Activated CD8-positive, alpha-beta T cell treated with anti-CD3 and anti-CD28 coated beads, Interleukin-2, amount 10 ng/mL, durations not matched to agents 7 days and 5 days (primary cell): ENCODE data around the gene MYBBP1A. TPM values are rescaled to one million over a fixed set of nuclear protein-coding genes. Genes with fewer than 3 reads are reported as not detected.

ENCODE experiments used
- ATAC-seq: fragments of 150-1000 bp; cut with Tn5 transposase; one replicate; pipeline ENCODE4 v1.10.0; 2021; ENCODE audit warnings: moderate library complexity
- CTCF ChIA-PET: fragments of 350-600 bp; sonication (Branson Sonifier 250); formaldehyde crosslinking; loops from one replicate; lab custom pipeline; 2021; ENCODE audit warnings: antibody characterized with exemption; lab: Charles Lee
- POLR2A ChIA-PET: fragments of 350-600 bp; sonication (Branson Sonifier 250); formaldehyde crosslinking; loops from one replicate; lab custom pipeline; 2021; ENCODE audit warnings: antibody characterized with exemption; lab: Charles Lee
- DNase-seq: peaks from one replicate; pipeline ENCODE4 v3.0.0-alpha.2; 2020
- H3K27ac Mint-ChIP-seq: one replicate; pipeline ENCODE4 v1.8.0; 2021; ENCODE audit warnings: mild to moderate bottlenecking, mixed read lengths
- H3K27me3 Mint-ChIP-seq: one replicate; pipeline ENCODE4 v1.8.0; 2021; ENCODE audit warnings: low read depth, mixed read lengths
- H3K36me3 Mint-ChIP-seq: one replicate; pipeline ENCODE4 v1.8.0; 2021; ENCODE audit warnings: low read depth, mixed read lengths
- H3K4me1 Mint-ChIP-seq: one replicate; pipeline ENCODE4 v1.8.0; 2021; ENCODE audit warnings: low read depth, mixed read lengths
- H3K4me3 Mint-ChIP-seq: one replicate; pipeline ENCODE4 v1.8.0; 2021; ENCODE audit warnings: mild to moderate bottlenecking, mixed read lengths
- H3K9me3 Mint-ChIP-seq: one replicate; pipeline ENCODE4 v1.8.0; 2022; ENCODE audit warnings: mixed read lengths; ENCODE audit not compliant: insufficient read depth
- total RNA-seq, 2 experiments: library from RNA; stranded (reverse); gene quantifications; one replicate each; pipeline ENCODE4 v1.2.3, GENCODE V29; 2021

The MYBBP1A gene
- total RNA-seq, 2 experiments from 2014 or later, result 70.7 to 76.7 TPM

GRCh38 chr17:4500191-4500571 lies 55.0 kb downstream of the MYBBP1A start:
- peaks cover 51% of the 10 kb centered on the region for H3K4me1 Mint-ChIP-seq

GRCh38 chr17:4499431-4500190 lies 55.6 kb downstream of the MYBBP1A start:
- no peaks in the 10 kb centered on the region for H3K9me3 Mint-ChIP-seq
- CTCF ChIA-PET, result interaction anchor here (0.7 to 3.8 kb wide), 9 partner anchors 8 to 79 kb away, joined by 3 to 18 read pairs (median 4); no protein-coding TSS in a partner anchor
- ATAC-seq (peak; percentile 50), DNase-seq (peak; percentile 56)
- POLR2A ChIA-PET, result interaction anchor here (1.0 to 1.6 kb wide), 5 partner anchors 9 to 66 kb away, joined by 3 to 4 read pairs (median 4); partner anchors contain the start of gene SPNS3
- H3K4me1 Mint-ChIP-seq, result peaks cover 46% of the 10 kb centered on the region
- no peaks in the 10 kb centered on the region for H3K36me3 Mint-ChIP-seq
- peaks cover 22% of the 10 kb centered on the region for H3K27me3 Mint-ChIP-seq
- H3K4me3 Mint-ChIP-seq, result peak overlapping the region; percentile 75
- H3K27ac Mint-ChIP-seq, result peak overlapping the region; percentile 50

More at GRCh38 chr17:4500191-4500571, 55.0 kb downstream of the MYBBP1A start:
- H3K9me3 Mint-ChIP-seq, result no peaks in the 10 kb centered on the region
- H3K4me3 Mint-ChIP-seq, result peak overlapping the region; percentile 75
- no peak overlapping the region for H3K27ac Mint-ChIP-seq
- CTCF ChIA-PET, result interaction anchor here (0.7 to 3.8 kb wide), 6 partner anchors 8 to 80 kb away, joined by 3 to 18 read pairs (median 4); no protein-coding TSS in a partner anchor
- H3K27me3 Mint-ChIP-seq, result peaks cover 22% of the 10 kb centered on the region
- DNase-seq, result no peak
- ATAC-seq, result no peak
- POLR2A ChIA-PET, result interaction anchor here (0.8 to 1.0 kb wide), 2 partner anchors 10 to 14 kb away, joined by 3 read pairs; no protein-coding TSS in a partner anchor
- no peaks in the 10 kb centered on the region for H3K36me3 Mint-ChIP-seq

GRCh38 chr17:4498461-4499397 lies 56.5 kb downstream of the MYBBP1A start, which contains the start of gene SPNS2:
TSS of gene SPNS2 (plus strand) at chr17:4498881. CDS start at chr17:4499048, 167 bp downstream.
- POLR2A ChIA-PET, result interaction anchor here (1.0 to 1.6 kb wide), 5 partner anchors 8 to 65 kb away, joined by 3 to 4 read pairs (median 4); partner anchors contain the start of gene SPNS3
- H3K9me3 Mint-ChIP-seq, result no peaks in the 10 kb centered on the region
- peak within 1 kb of the TSS; percentile 50 for H3K27ac Mint-ChIP-seq
- peak within 1 kb of the TSS; percentile 75 for H3K4me3 Mint-ChIP-seq
- ATAC-seq (peak; percentile 82), DNase-seq (peak; percentile 66)
- peaks cover 22% of the 10 kb centered on the region for H3K27me3 Mint-ChIP-seq
- H3K36me3 Mint-ChIP-seq, result no peaks in the 10 kb centered on the region
- H3K4me1 Mint-ChIP-seq, result peaks cover 41% of the 10 kb centered on the region
- CTCF ChIA-PET, result interaction anchor here (0.8 to 3.8 kb wide), 6 partner anchors 7 to 78 kb away, joined by 3 to 18 read pairs (median 4); no protein-coding TSS in a partner anchor

- ATAC-seq, result no peak
- Mint-ChIP-seq H3K4me3 (no peak overlapping the region), H3K27ac (no peak overlapping the region), H3K27me3 (peaks cover 22% of the 10 kb centered on the region), H3K36me3 (no peaks in the 10 kb centered on the region), H3K9me3 (no peaks in the 10 kb centered on the region), H3K4me1 (peaks cover 38% of the 10 kb centered on the region)
- DNase-seq, result no peak
- ChIA-PET CTCF (interaction anchor here (0.8 to 1.6 kb wide), 5 partner anchors 11 to 412 kb away, joined by 3 to 4 read pairs (median 3); no protein-coding TSS in a partner anchor), POLR2A (interaction anchor here (0.9 kb wide), 1 partner anchor 11 kb away, joined by 4 read pairs; no protein-coding TSS in a partner anchor)
Measured at GRCh38 chr17:4497101-4497824, 57.9 kb downstream of the MYBBP1A start.

- ATAC-seq, result no peak
- ChIA-PET CTCF (no interaction called here), POLR2A (no interaction called here)
- Mint-ChIP-seq H3K36me3 (no peaks in the 10 kb centered on the region), H3K27ac (no peak overlapping the region), H3K4me1 (peaks cover 13% of the 10 kb centered on the region), H3K27me3 (no peaks in the 10 kb centered on the region), H3K9me3 (no peaks in the 10 kb centered on the region), H3K4me3 (no peak overlapping the region)
- peak; percentile 65 for DNase-seq
Measured at GRCh38 chr17:4492721-4493561, 62.2 kb downstream of the MYBBP1A start.

- no peak overlapping the region for H3K27ac Mint-ChIP-seq
- no peak overlapping the region for H3K4me3 Mint-ChIP-seq
- CTCF ChIA-PET, result interaction anchor here (1.1 to 1.3 kb wide), 2 partner anchors 9 to 70 kb away, joined by 4 to 5 read pairs; no protein-coding TSS in a partner anchor
- DNase-seq, result no peak
- no peaks in the 10 kb centered on the region for H3K9me3 Mint-ChIP-seq
- H3K27me3 Mint-ChIP-seq, result no peaks in the 10 kb centered on the region
- H3K36me3 Mint-ChIP-seq, result peaks cover 8% of the 10 kb centered on the region
- POLR2A ChIA-PET, result interaction anchor here (1.1 kb wide), 1 partner anchor 9 kb away, joined by 4 read pairs; the partner anchor contains the start of gene SPNS2
- peaks cover 27% of the 10 kb centered on the region for H3K4me1 Mint-ChIP-seq
- no peak for ATAC-seq
Measured at GRCh38 chr17:4490637-4491061, 64.5 kb downstream of the MYBBP1A start.

GRCh38 chr17:4490109-4490591 lies 65.0 kb downstream of the MYBBP1A start:
- no peak for DNase-seq
- ATAC-seq, result no peak
- no peak overlapping the region for H3K4me3 Mint-ChIP-seq
- CTCF ChIA-PET, result interaction anchor here (1.3 kb wide), 1 partner anchor 69 kb away, joined by 5 read pairs; no protein-coding TSS in a partner anchor
- H3K27ac Mint-ChIP-seq, result no peak overlapping the region
- no peaks in the 10 kb centered on the region for H3K9me3 Mint-ChIP-seq
- H3K36me3 Mint-ChIP-seq, result peaks cover 10% of the 10 kb centered on the region
- H3K4me1 Mint-ChIP-seq, result peaks cover 29% of the 10 kb centered on the region
- H3K27me3 Mint-ChIP-seq, result no peaks in the 10 kb centered on the region
- POLR2A ChIA-PET, result interaction anchor here (1.1 kb wide), 1 partner anchor 9 kb away, joined by 4 read pairs; the partner anchor contains the start of gene SPNS2

- ChIA-PET CTCF (no interaction called here), POLR2A (no interaction called here)
- no peaks in the 10 kb centered on the region for H3K9me3 Mint-ChIP-seq
- H3K4me1 Mint-ChIP-seq, result peaks cover 30% of the 10 kb centered on the region
- no peaks in the 10 kb centered on the region for H3K27me3 Mint-ChIP-seq
- no peak overlapping the region for H3K4me3 Mint-ChIP-seq
- H3K27ac Mint-ChIP-seq, result no peak overlapping the region
- peaks cover 15% of the 10 kb centered on the region for H3K36me3 Mint-ChIP-seq
- ATAC-seq (no peak), DNase-seq (no peak)
Measured at GRCh38 chr17:4488989-4489595, 66.1 kb downstream of the MYBBP1A start.
